Caco-2 (cell line): Measurements from ENCODE around the gene GABRR2. TPM values are rescaled to one million over a fixed set of nuclear protein-coding genes. Genes with fewer than 3 reads are reported as not detected.

Source experiments
- BruUV-seq: library from RNA; stranded (reverse); fragments of 400-500 nt; replicated peaks from 2 replicates; lab custom pipeline; 2021; lab: Mats Ljungman, UMichigan
- CTCF ChIA-PET: fragments of 300-600 bp; sonication (Branson Sonifier 250); formaldehyde crosslinking; loops from one replicate; lab custom pipeline; 2022; ENCODE audit warnings: antibody characterized with exemption; lab: Charles Lee
- POLR2A ChIA-PET: fragments of 300-600 bp; sonication (Branson Sonifier 250); formaldehyde crosslinking; loops from one replicate; lab custom pipeline; 2022; ENCODE audit warnings: antibody characterized with exemption; lab: Charles Lee
- DNase-seq, 2 experiments: peaks; one replicate each; pipeline versions ENCODE4 v3.0.0 to v3.0.0-alpha.2; 2020 to 2022
- H3K27me3 ChIP-seq: replicated peaks from 2 replicates; pipeline ENCODE4 v1.6.0; 2011; ENCODE audit warnings: low read length; ENCODE audit not compliant: control insufficient read depth, insufficient read depth
- H3K36me3 ChIP-seq: 2 replicates; pipeline ENCODE4 v1.5.1; 2011; ENCODE audit warnings: low read length; ENCODE audit not compliant: control insufficient read depth, insufficient read depth
- H3K4me1 ChIP-seq: fragments of 250-450 bp; sonication (Bioruptor Pico); 2 replicates; pipeline ENCODE4 v1.5.1; 2020; ENCODE audit warnings: mild to moderate bottlenecking
- H3K4me3 ChIP-seq: 2 replicates; pipeline ENCODE4 v1.5.1; 2011; ENCODE audit warnings: low read depth, mild to moderate bottlenecking, control low read depth, low read length
- H3K9me3 ChIP-seq: fragments of 250-450 bp; sonication (Bioruptor Pico); 2 replicates; pipeline ENCODE4 v1.5.1; 2020; ENCODE audit warnings: mild to moderate bottlenecking, moderate library complexity
- H3K27ac Mint-ChIP-seq: one replicate; pipeline ENCODE4 v1.8.0; 2022; ENCODE audit warnings: mixed read lengths; ENCODE audit not compliant: unreplicated experiment
- H3K27me3 Mint-ChIP-seq: one replicate; pipeline ENCODE4 v1.8.0; 2022; ENCODE audit warnings: mixed read lengths; ENCODE audit not compliant: insufficient read depth, unreplicated experiment
- H3K36me3 Mint-ChIP-seq: one replicate; pipeline ENCODE4 v1.8.0; 2022; ENCODE audit warnings: mild to moderate bottlenecking, mixed read lengths; ENCODE audit not compliant: insufficient read depth, unreplicated experiment
- H3K4me1 Mint-ChIP-seq: one replicate; pipeline ENCODE4 v1.8.0; 2022; ENCODE audit warnings: low read depth, mixed read lengths; ENCODE audit not compliant: unreplicated experiment
- H3K4me3 Mint-ChIP-seq: one replicate; pipeline ENCODE4 v1.8.0; 2022; ENCODE audit warnings: mild to moderate bottlenecking, moderate library complexity, mixed read lengths; ENCODE audit not compliant: unreplicated experiment
- H3K9me3 Mint-ChIP-seq: one replicate; pipeline ENCODE4 v1.8.0; 2022; ENCODE audit warnings: mixed read lengths; ENCODE audit not compliant: unreplicated experiment
- CTCF ChIP-seq, 2 experiments: fragments of 200-600 bp in 1 of 2; IDR thresholded peaks; 1 replicate in 1 of 2; 2 replicates in 1 of 2; pipeline versions ENCODE4 v1.5.1 to v1.8.0; 2011 to 2022; ENCODE audit warnings: antibody characterized with exemption in 1 of 2, control low read depth in 1 of 2, inconsistent platforms in 1 of 2, low read depth in 1 of 2, low read length in 1 of 2, mild to moderate bottlenecking in 1 of 2, moderate library complexity in 1 of 2; ENCODE audit not compliant: insufficient read depth in 1 of 2, severe bottlenecking in 1 of 2, unreplicated experiment in 1 of 2
- intact Hi-C: fragments of 100-400 bp; cut with micrococcal nuclease; formaldehyde crosslinking; loops from one replicate; pipeline ENCODE4 v1.10.0; 2022; ENCODE audit not compliant: unreplicated experiment
- total RNA-seq: library from RNA; stranded (reverse); gene quantifications from 2 replicates; pipeline ENCODE4 v1.2.3, GENCODE V29; 2022

The GABRR2 gene
- total RNA-seq, 1 experiment from 2014 or later, result 0.29 TPM

DNA sequence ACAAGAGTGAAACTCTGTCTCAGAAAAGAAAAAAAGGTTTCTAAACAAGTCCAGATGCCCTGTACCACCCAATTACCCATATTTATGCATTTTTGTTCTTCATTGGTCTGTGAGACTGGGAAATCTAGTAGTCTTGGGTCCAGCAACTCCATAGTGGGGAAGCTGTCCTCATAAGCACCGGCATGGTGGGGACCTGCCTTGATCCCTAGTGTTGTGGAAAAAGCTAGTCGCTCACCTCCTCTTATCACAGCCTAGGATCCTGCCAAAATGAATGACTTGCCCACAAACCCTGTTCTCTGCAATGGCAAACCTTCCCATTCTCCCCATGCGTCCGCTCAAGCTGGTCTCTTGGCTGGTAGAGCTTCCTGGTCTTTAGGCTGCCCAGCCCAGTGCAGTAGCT, 59.7 kb downstream of the GABRR2 start:
- Mint-ChIP-seq H3K27me3 (peaks cover 3% of the 10 kb centered on the region), H3K27ac (no peak overlapping the region), H3K4me1 (no peaks in the 10 kb centered on the region), H3K36me3 (no peaks in the 10 kb centered on the region), H3K4me3 (no peak overlapping the region), H3K9me3 (no peaks in the 10 kb centered on the region)
- TF ChIP-seq CTCF (IDR thresholded peaks at IDR 0.05; ENCODE audit: insufficient read depth in 1 of 2, low read depth in 1 of 2, low read length in 1 of 2, severe bottlenecking in 1 of 2, unreplicated experiment in 1 of 2), result no peak
- CTCF ChIA-PET, result no interaction called here
- BruUV-seq, result no TSS peak
- intact Hi-C loops, result no loop called here
- no peak for DNase-seq
- POLR2A ChIA-PET, result no interaction called here
- Histone ChIP-seq H3K36me3 (no peaks in the 10 kb centered on the region), H3K27me3 (no peaks in the 10 kb centered on the region), H3K4me3 (no peak overlapping the region), H3K4me1 (no peaks in the 10 kb centered on the region), H3K9me3 (no peaks in the 10 kb centered on the region)

GRCh38 chr6:89254569-89254968, 60.5 kb downstream of the GABRR2 start:
- Histone ChIP-seq H3K27me3 (no peaks in the 10 kb centered on the region), H3K36me3 (no peaks in the 10 kb centered on the region), H3K9me3 (no peaks in the 10 kb centered on the region), H3K4me3 (no peak overlapping the region), H3K4me1 (no peaks in the 10 kb centered on the region)
- H3K9me3 Mint-ChIP-seq, result no peaks in the 10 kb centered on the region
- intact Hi-C loops, result no loop called here
- no peaks in the 10 kb centered on the region for H3K36me3 Mint-ChIP-seq
- no peak overlapping the region for H3K27ac Mint-ChIP-seq
- CTCF ChIA-PET, result no interaction called here
- BruUV-seq, result no TSS peak
- POLR2A ChIA-PET, result no interaction called here
- no peaks in the 10 kb centered on the region for H3K4me1 Mint-ChIP-seq
- H3K27me3 Mint-ChIP-seq, result peaks cover 3% of the 10 kb centered on the region
- no peak for DNase-seq
- H3K4me3 Mint-ChIP-seq, result no peak overlapping the region
- no peak for TF ChIP-seq CTCF (IDR thresholded peaks at IDR 0.05; ENCODE audit: insufficient read depth in 1 of 2, low read depth in 1 of 2, low read length in 1 of 2, severe bottlenecking in 1 of 2, unreplicated experiment in 1 of 2)

DNA sequence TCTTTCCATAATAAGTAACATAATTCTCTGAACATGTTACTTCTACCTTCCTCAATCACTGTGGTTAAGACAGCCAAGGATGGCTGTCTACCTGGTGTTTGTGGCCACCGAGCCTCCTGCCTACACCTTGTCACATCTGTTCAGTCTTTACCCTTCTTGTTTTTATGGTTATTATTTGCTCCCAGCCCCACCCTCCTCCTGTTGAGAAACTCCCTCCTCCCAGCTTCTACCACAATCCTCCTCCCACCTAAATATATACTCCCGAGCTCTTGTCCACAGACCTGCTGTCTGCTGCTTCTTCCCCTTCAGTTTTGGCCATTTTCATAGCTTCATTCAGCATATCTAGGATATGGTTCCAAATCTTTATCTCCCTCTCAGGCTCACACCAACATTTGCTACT, 62.2 kb downstream of the GABRR2 start:
- TF ChIP-seq CTCF (IDR thresholded peaks at IDR 0.05; ENCODE audit: insufficient read depth in 1 of 2, low read depth in 1 of 2, low read length in 1 of 2, severe bottlenecking in 1 of 2, unreplicated experiment in 1 of 2), result no peak
- H3K36me3 ChIP-seq, result no peaks in the 10 kb centered on the region
- no peaks in the 10 kb centered on the region for H3K27me3 ChIP-seq
- Mint-ChIP-seq H3K4me1 (no peaks in the 10 kb centered on the region), H3K27ac (no peak overlapping the region), H3K9me3 (no peaks in the 10 kb centered on the region), H3K4me3 (no peak overlapping the region), H3K27me3 (peaks cover 3% of the 10 kb centered on the region), H3K36me3 (no peaks in the 10 kb centered on the region)
- H3K9me3 ChIP-seq, result no peaks in the 10 kb centered on the region
- H3K4me3 ChIP-seq, result no peak overlapping the region
- no TSS peak for BruUV-seq
- intact Hi-C loops, result no loop called here
- ChIA-PET CTCF (no interaction called here), POLR2A (no interaction called here)
- H3K4me1 ChIP-seq, result no peaks in the 10 kb centered on the region
- no peak for DNase-seq
